Kidney (tissue), 14 donors: ENCODE data around the gene KIAA1671. TPM values are rescaled to one million over a fixed set of nuclear protein-coding genes. Genes with fewer than 3 reads are reported as not detected.

Experiments used
- DNase-seq, 5 donors: peaks; one replicate each; pipeline ENCODE4 v3.0.0-alpha.2; 2013 to 2020
- FAIRE-seq: peaks from 2 replicates; lab custom pipeline; 2012; peaks lifted over from hg19 to GRCh38; lab: Jason Lieb, UNC
- H3K27ac ChIP-seq, 2 donors: one replicate each; pipeline ENCODE4 v1.7.0; 2013; ENCODE audit warnings: low read depth in 2 of 2, low read length in 2 of 2, inconsistent platforms in 1 of 2
- H3K27me3 ChIP-seq: one replicate; pipeline ENCODE4 v1.7.1; 2013; ENCODE audit warnings: low read length, inconsistent platforms; ENCODE audit not compliant: control insufficient read depth, insufficient read depth
- H3K36me3 ChIP-seq, 3 donors: one replicate each; pipeline versions ENCODE4 v1.7.0 to v1.7.1; 2013; ENCODE audit warnings: low read length in 3 of 3, control low read depth in 1 of 3, inconsistent platforms in 1 of 3; ENCODE audit not compliant: insufficient read depth in 3 of 3, control insufficient read depth in 2 of 3
- H3K4me1 ChIP-seq, 3 donors: one replicate each; pipeline versions ENCODE4 v1.7.0 to v1.7.1; 2013; ENCODE audit warnings: low read length in 3 of 3, inconsistent platforms in 1 of 3, low read depth in 1 of 3; ENCODE audit not compliant: control insufficient read depth in 2 of 3, insufficient read depth in 2 of 3
- H3K4me3 ChIP-seq, 3 donors: one replicate each; pipeline versions ENCODE4 v1.7.0 to v1.8.1; 2013; ENCODE audit warnings: low read length in 3 of 3, control low read depth in 1 of 3, inconsistent platforms in 1 of 3
- H3K9ac ChIP-seq, 3 donors: one replicate each; pipeline versions ENCODE4 v1.7.0 to v1.7.1; 2013; ENCODE audit warnings: low read length in 3 of 3, control low read depth in 1 of 3, inconsistent platforms in 1 of 3
- H3K9me3 ChIP-seq, 3 donors: one replicate each; pipeline versions ENCODE4 v1.7.0 to v1.7.1; 2013; ENCODE audit warnings: low read length in 3 of 3, control low read depth in 1 of 3, inconsistent platforms in 1 of 3; ENCODE audit not compliant: control insufficient read depth in 2 of 3, insufficient read depth in 1 of 3
- intact Hi-C: fragments of 100-400 bp; cut with DNase I; formaldehyde crosslinking; loops from one replicate; pipeline ENCODE4 v1.11.1; 2022
- polyA plus RNA-seq: library from polyadenylated mRNA; stranded (reverse); fragments of 350-450 nt; fragmentation: Illumina TruSeq; extraction: RNeasy Lipid Tissue Mini Kit (QIAGEN cat#74804); gene quantifications from one replicate; pipeline ENCODE4 v1.2.3, GENCODE V29; 2014; ENCODE audit warnings: low read depth, low replicate concordance; ENCODE audit not compliant: insufficient read depth
- total RNA-seq: library from RNA; stranded (reverse); fragmentation: NEBNext Ultra II Directional; extraction: Animal tissue kit (Norgen Biotek cat#: 25700); gene quantifications from one replicate; pipeline ENCODE4 v1.2.1, GENCODE V29; 2021
- TF ChIP-seq, protein P1 (sequence below): IDR thresholded peaks from 3 replicates; pipeline ENCODE4 v1.5.1; 2012; ENCODE audit warnings: mild to moderate bottlenecking, moderate library complexity, borderline replicate concordance; ENCODE audit not compliant: insufficient read depth; ENCODE audit errors: extremely low read depth
- donor health status: control.
- donor health status: control.
- donor health status: control.
- donor health status: control.
- donor health status: control.
- donor health status: DM: yes; HTN: yes; CAD: no.
- donor health status: Normal renal cell carcinoma (clear cell type).

Gene KIAA1671
- total and polyA plus RNA-seq, 2 donors from 2014 or later: 7.3 to 65.2 TPM

DNA sequence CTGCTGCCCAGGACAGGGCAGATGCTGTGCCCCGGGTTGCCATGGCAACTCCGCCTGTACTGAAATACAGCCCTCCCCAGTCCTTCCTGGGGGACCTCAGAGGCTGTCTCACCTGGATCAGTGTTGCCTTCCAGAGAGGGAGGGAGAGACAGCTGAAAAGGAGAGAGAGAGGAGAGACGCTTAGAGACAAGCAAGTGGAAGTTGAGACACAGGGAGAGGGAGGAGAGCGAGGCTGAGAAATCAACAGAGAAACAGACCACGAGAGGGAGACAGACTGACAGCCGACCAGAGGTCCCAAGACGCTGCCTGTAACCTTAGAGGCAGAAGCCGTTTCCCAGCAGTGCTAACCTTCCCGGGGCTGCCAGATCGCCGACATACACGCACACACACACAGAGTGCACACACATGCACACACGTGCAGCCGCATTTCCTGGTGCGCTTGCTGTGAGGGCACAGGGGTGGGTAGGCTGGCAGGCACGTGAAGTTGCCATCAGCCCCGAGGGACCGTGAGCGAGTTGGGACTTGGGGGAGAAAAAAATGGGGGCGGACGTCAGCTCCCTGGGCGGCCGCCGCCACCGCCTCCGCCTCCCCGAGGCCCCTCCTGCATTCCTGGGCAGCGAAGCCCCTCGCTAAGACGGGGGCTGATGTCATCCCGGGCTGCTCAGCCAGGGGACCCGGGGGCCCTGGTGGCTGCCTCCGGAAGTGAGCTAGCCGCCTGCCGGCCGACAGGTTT, 158.5 kb downstream of the KIAA1671 start:
- no peak for FAIRE-seq
- Histone ChIP-seq H3K27me3 (no peaks in the 10 kb centered on the region), H3K9me3 (no peaks in the 10 kb centered on the region), H3K9ac (peak overlapping the region; percentile 11 to 78 (median 63)), H3K4me1 (peaks cover 0 to 31% (median 29%) of the 10 kb centered on the region in 3 donors), H3K4me3 (peak overlapping the region; percentile 74 to 90 (median 80)), H3K27ac (peak overlapping the region; percentile 78 to 85), H3K36me3 (no peaks in the 10 kb centered on the region)
- intact Hi-C loops: no loop called here
- TF ChIP-seq, protein P1, sequence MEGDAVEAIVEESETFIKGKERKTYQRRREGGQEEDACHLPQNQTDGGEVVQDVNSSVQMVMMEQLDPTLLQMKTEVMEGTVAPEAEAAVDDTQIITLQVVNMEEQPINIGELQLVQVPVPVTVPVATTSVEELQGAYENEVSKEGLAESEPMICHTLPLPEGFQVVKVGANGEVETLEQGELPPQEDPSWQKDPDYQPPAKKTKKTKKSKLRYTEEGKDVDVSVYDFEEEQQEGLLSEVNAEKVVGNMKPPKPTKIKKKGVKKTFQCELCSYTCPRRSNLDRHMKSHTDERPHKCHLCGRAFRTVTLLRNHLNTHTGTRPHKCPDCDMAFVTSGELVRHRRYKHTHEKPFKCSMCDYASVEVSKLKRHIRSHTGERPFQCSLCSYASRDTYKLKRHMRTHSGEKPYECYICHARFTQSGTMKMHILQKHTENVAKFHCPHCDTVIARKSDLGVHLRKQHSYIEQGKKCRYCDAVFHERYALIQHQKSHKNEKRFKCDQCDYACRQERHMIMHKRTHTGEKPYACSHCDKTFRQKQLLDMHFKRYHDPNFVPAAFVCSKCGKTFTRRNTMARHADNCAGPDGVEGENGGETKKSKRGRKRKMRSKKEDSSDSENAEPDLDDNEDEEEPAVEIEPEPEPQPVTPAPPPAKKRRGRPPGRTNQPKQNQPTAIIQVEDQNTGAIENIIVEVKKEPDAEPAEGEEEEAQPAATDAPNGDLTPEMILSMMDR: peak; percentile 59
- peak; percentile 89 to 95 (median 92) for DNase-seq

DNA sequence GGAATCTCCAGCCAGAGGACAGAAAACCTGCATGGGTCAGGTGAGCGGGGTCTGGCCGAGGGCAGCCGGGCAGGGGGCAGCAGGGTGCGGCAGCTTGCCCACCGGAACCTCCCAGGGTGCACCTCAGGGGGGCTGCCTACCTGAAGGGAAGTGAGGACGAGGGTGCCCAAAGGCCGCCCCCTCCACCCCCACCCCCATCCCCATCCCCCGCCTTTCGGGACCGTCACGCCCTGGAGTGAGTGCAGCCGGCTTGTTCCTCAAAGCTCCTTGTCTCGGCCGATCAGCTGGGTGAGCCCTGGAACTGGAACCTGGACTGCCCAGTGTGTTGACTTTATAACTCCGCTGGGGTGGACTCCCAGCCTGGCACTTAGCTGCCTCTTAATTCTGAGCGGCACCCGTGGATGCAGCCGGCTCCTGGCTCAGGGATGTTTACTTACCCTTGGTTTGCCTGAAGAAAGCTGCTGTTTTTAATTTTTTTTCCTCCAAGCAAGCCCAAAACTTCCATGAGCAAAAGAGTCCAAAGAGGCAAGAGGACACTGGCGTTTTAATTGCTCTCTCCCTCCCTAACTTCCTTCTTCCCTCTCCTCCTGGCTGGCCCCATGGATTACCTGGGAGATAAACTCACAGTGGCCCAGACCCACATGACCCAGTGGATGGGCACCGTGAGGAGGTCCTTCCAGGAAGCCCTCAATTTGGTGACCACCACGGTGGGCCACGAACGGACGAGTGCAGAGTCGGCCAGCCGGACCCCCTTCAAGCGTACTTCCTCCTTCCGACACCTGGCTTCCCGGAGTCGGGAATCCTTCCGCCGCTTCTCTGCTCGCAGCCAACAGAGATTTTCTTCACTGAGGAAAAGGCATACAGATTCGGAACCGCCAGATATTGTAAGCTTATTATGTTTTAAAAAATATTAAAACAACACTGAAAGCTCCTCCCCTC, 159.3 kb downstream of the KIAA1671 start:
- Histone ChIP-seq H3K27me3 (no peaks in the 10 kb centered on the region), H3K4me3 (peak overlapping the region; percentile 74 to 90 (median 80)), H3K9me3 (no peaks in the 10 kb centered on the region), H3K9ac (peak overlapping the region; percentile 17 to 78 (median 38)), H3K36me3 (no peaks in the 10 kb centered on the region), H3K27ac (peak overlapping the region; percentile 82 to 85), H3K4me1 (peaks cover 0 to 31% (median 29%) of the 10 kb centered on the region in 3 donors)
- FAIRE-seq (no peak), DNase-seq (peak; percentile 26 to 86 (median 66))
- intact Hi-C loops: no loop called here
- TF ChIP-seq, protein P1: no peak

DNA sequence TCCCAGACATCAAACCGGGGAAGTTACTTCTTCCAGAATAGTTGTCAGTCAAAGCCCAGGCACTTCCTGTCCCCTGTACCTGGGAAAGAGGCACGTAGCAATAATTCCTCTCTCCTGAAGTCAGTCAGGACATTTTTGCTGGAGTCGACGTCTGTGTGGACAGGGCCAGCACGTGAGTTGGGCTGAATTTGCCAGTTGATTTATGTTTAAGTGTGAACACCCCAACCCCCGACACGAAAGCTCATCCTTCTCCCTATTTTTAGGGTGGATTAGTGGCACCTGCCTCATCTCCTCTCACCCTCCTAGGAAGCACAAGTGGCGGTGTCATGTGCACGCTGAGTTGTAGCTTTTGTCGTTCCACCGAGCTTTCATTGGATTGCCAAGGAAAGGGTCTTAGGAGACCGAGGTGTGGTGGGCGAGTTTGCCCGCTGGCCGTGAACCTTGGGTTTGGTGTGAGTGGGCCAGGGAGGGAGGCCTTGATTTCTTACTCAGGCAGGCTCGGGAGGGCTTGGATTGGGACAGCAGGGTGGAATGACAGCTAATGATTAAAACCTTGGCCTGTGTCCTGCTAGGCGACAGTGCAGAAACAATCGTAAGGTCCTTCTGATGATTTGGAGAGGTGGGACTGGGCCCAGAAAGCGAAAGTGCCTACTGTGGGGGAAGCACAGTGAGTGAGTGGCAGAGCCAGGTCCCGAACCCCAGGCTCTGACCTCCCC, 160.2 kb downstream of the KIAA1671 start:
- Histone ChIP-seq H3K4me1 (peaks cover 0 to 31% (median 29%) of the 10 kb centered on the region in 3 donors), H3K27ac (peak overlapping the region; percentile 75 to 82), H3K9ac (peak overlapping the region in 1 of 3 donors; percentile 62), H3K36me3 (no peaks in the 10 kb centered on the region), H3K27me3 (no peaks in the 10 kb centered on the region), H3K9me3 (no peaks in the 10 kb centered on the region), H3K4me3 (peak overlapping the region; percentile 28 to 74 (median 34))
- intact Hi-C loops: no loop called here
- TF ChIP-seq, protein P1: no peak
- FAIRE-seq (no peak), DNase-seq (peak in 2 of 5 donors; percentile 30 to 48)
